ENCODE data around the gene SEC23B. TPM values are rescaled to one million over a fixed set of nuclear protein-coding genes. Genes with fewer than 3 reads are reported as not detected.

Gene SEC23B
- polyA plus RNA-seq, 1 of the 3 experiments (the other 2 are of a cell fraction), result 55.2 TPM

- ChIA-PET CTCF (interaction anchor here (0.5 to 1.3 kb wide), 2 partner anchors 42 to 66 kb away, joined by 3 read pairs; no protein-coding TSS in a partner anchor), POLR2A (interaction anchor here (1.7 to 1.8 kb wide), 2 partner anchors 59 to 100 kb away, joined by 5 to 6 read pairs; partner anchors contain the start of genes DZANK1, POLR3F and SEC23B)
- Histone ChIP-seq H3K27ac (ENCODE audit: low read depth in 2 of 2, low read length in 1 of 2) (peak within 1 kb of the TSS; percentile 78 to 85), H3K9me2 (no peaks in the 10 kb centered on the region), H3K9me3 (no peaks in the 10 kb centered on the region), H3F3A (replicated peaks; ENCODE audit: insufficient read depth) (peaks cover 25% of the 10 kb centered on the region), H3K79me2 (ENCODE audit: insufficient read depth) (peaks cover 23% of the 10 kb centered on the region), H3K27me3 (ENCODE audit: insufficient read depth) (no peaks in the 10 kb centered on the region), H3K4me3 (ENCODE audit: low read depth in 2 of 2, low read length in 1 of 2) (peak within 1 kb of the TSS; percentile 68 to 93), H3K9ac (peak within 1 kb of the TSS; percentile 91), H3K4me1 (ENCODE audit: control insufficient read depth in 1 of 2, insufficient read depth in 2 of 2, low read depth in 1 of 2, low read length in 1 of 2) (peaks cover 0 to 4% of the 10 kb centered on the region in 2 experiments; a peak in 1 of 4 replicates), H2AFZ (ENCODE audit: low read depth) (peak within 1 kb of the TSS; percentile 94), H4K20me1 (ENCODE audit: insufficient read depth) (no peaks in the 10 kb centered on the region), H3K4me2 (peak within 1 kb of the TSS; percentile 83), H3K36me3 (replicated peaks in 1 of 2; ENCODE audit: control insufficient read depth in 1 of 2, insufficient read depth in 2 of 2, low read length in 1 of 2) (peaks cover 15 to 25% of the 10 kb centered on the region in 2 experiments)
- DNase-seq, result peak; percentile 90
- WGBS (ENCODE audit: low lambda C conversion rate), result 1% methylated on average over 19 of the region's 51 CpGs
- no peak for TF ChIP-seq RFX5 (IDR thresholded peaks at IDR 0.05; ENCODE audit: low read length)
- TF ChIP-seq POLR2AphosphoS5 (IDR thresholded peaks at IDR 0.05; ENCODE audit: low read depth, low read length), result peak; percentile 89; the same call in 1 of the 2 replicates
- peak; percentile 38; the same call in 1 of the 2 replicates for TF ChIP-seq SIN3A (IDR thresholded peaks at IDR 0.05; ENCODE audit: borderline replicate concordance, low read depth, low read length)
- peak; percentile 76 for TF ChIP-seq CHD2 (IDR thresholded peaks at IDR 0.05; ENCODE audit: low read length, partially characterized antibody)
- no peak for TF ChIP-seq FOXM1 (IDR thresholded peaks at IDR 0.05; ENCODE audit: low read depth)
- TF ChIP-seq, protein P1, sequence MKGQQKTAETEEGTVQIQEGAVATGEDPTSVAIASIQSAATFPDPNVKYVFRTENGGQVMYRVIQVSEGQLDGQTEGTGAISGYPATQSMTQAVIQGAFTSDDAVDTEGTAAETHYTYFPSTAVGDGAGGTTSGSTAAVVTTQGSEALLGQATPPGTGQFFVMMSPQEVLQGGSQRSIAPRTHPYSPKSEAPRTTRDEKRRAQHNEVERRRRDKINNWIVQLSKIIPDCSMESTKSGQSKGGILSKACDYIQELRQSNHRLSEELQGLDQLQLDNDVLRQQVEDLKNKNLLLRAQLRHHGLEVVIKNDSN (IDR thresholded peaks at IDR 0.05; ENCODE audit: borderline replicate concordance, low read depth), result peak; percentile 81
- TF ChIP-seq GATA2 (CRISPR knock-in tag; IDR thresholded peaks at IDR 0.05), result no peak
- peak; percentile 21; the same call in 1 of the 2 replicates for TF ChIP-seq YY1 (IDR thresholded peaks at IDR 0.05; ENCODE audit: low read depth)
- TF ChIP-seq, protein P2, sequence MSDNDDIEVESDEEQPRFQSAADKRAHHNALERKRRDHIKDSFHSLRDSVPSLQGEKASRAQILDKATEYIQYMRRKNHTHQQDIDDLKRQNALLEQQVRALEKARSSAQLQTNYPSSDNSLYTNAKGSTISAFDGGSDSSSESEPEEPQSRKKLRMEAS (IDR thresholded peaks at IDR 0.05; ENCODE audit: low read depth), result peak; percentile 91
- no peak for TF ChIP-seq FOXJ3 (CRISPR knock-in tag; IDR thresholded peaks at IDR 0.05)
- no peak for TF ChIP-seq REST (IDR thresholded peaks at IDR 0.05; ENCODE audit: low read depth, low read length)
- TF ChIP-seq FOSL2 (IDR thresholded peaks at IDR 0.05; ENCODE audit: borderline replicate concordance, low read depth), result no peak
- TF ChIP-seq EZH2phosphoT487 (IDR thresholded peaks at IDR 0.05; ENCODE audit: borderline replicate concordance, low read depth), result no peak
- TF ChIP-seq GABPA (IDR thresholded peaks at IDR 0.05; ENCODE audit: low read depth), result peak; percentile 94
- TF ChIP-seq RAD21 (IDR thresholded peaks at IDR 0.05; ENCODE audit: low read length), result no peak
- TF ChIP-seq TAF1 (IDR thresholded peaks at IDR 0.05; ENCODE audit: borderline replicate concordance, low read depth, low read length), result peak; percentile 77
- TF ChIP-seq EP300 (IDR thresholded peaks at IDR 0.05; ENCODE audit: borderline replicate concordance in 1 of 2, low read depth in 1 of 2, low read length in 1 of 2), result no peak
- no peak for TF ChIP-seq NRF1 (IDR thresholded peaks at IDR 0.05; ENCODE audit: low read depth, low read length)
- no peak for TF ChIP-seq CTCF (IDR thresholded peaks at IDR 0.05)
- no peak for TF ChIP-seq JUND (IDR thresholded peaks at IDR 0.05)
- TF ChIP-seq, protein P3, sequence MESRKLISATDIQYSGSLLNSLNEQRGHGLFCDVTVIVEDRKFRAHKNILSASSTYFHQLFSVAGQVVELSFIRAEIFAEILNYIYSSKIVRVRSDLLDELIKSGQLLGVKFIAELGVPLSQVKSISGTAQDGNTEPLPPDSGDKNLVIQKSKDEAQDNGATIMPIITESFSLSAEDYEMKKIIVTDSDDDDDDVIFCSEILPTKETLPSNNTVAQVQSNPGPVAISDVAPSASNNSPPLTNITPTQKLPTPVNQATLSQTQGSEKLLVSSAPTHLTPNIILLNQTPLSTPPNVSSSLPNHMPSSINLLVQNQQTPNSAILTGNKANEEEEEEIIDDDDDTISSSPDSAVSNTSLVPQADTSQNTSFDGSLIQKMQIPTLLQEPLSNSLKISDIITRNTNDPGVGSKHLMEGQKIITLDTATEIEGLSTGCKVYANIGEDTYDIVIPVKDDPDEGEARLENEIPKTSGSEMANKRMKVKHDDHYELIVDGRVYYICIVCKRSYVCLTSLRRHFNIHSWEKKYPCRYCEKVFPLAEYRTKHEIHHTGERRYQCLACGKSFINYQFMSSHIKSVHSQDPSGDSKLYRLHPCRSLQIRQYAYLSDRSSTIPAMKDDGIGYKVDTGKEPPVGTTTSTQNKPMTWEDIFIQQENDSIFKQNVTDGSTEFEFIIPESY (IDR thresholded peaks at IDR 0.05; ENCODE audit: borderline replicate concordance, low read depth), result peak; percentile 9; the same call in 1 of the 2 replicates
- TF ChIP-seq TEAD4 (IDR thresholded peaks at IDR 0.05; ENCODE audit: borderline replicate concordance, insufficient read depth), result no peak
- peak; percentile 93 for TF ChIP-seq MXI1 (IDR thresholded peaks at IDR 0.05; ENCODE audit: low read depth, low read length)
- TF ChIP-seq ELF1 (IDR thresholded peaks at IDR 0.05), result peak; percentile 80
These were observed 59.4 kb downstream of the SEC23B start, which contains the start of gene SMIM26 for GRCh38 chr20:18566892-18567738. SMIM26 (plus strand) TSS chr20:18567432; CDS start chr20:18567479, 47 bp downstream.

Data from SK-N-SH (cell line).